ENCODE results near the gene PTPRA. TPM values are rescaled to one million over a fixed set of nuclear protein-coding genes. Genes with fewer than 3 reads are reported as not detected.
"Not testable (repeated sequence)": the region's sequence is repeated elsewhere in the genome, so short reads cannot be mapped to it uniquely, and the experiment has no call there.

PTPRA gene
- total RNA-seq, 1 experiment from 2014 or later = 45.2 TPM

GRCh38 chr20:2829376-2829775, 43.9 kb upstream of the PTPRA start:
- Histone ChIP-seq H4K91ac (ENCODE audit: insufficient read length, low read depth, low read length) (no peak overlapping the region), H3K14ac (ENCODE audit: insufficient read depth, low read length) (no peak overlapping the region), H4K8ac (replicated peaks; ENCODE audit: insufficient read length, low read depth, low read length) (no peak overlapping the region), H3K79me2 (ENCODE audit: insufficient read depth, low read length) (no peaks in the 10 kb centered on the region), H2AFZ (ENCODE audit: low read length) (no peak overlapping the region), H3K79me1 (ENCODE audit: insufficient read depth, low read depth, low read length, poor library complexity, severe bottlenecking) (no peaks in the 10 kb centered on the region), H3K23ac (ENCODE audit: insufficient read length, low read depth, low read length) (no peak overlapping the region), H3K9me3 (ENCODE audit: control insufficient read depth, low read depth, low read length) (no peaks in the 10 kb centered on the region), H3K18ac (ENCODE audit: insufficient read length, low read depth, low read length) (no peak overlapping the region), H2BK20ac (ENCODE audit: low read depth, low read length, poor library complexity, severe bottlenecking) (peak overlapping the region; percentile 45), H2BK15ac (ENCODE audit: low read depth, low read length) (no peak overlapping the region), H3K27me3 (ENCODE audit: insufficient read depth, low read length) (no peaks in the 10 kb centered on the region; the same call in 1 of the 2 replicates), H2BK120ac (ENCODE audit: low read depth, low read length, poor library complexity, severe bottlenecking) (no peak overlapping the region), H2BK5ac (ENCODE audit: insufficient read length, low read length) (no peak overlapping the region), H3K56ac (ENCODE audit: insufficient read length, low read depth, low read length) (no peak overlapping the region), H2AK5ac (ENCODE audit: insufficient read length, low read length) (no peak overlapping the region), H3T11ph (ENCODE audit: low read length) (no peak overlapping the region), H2BK12ac (ENCODE audit: insufficient read length, low read depth, low read length) (no peak overlapping the region), H3K4me2 (ENCODE audit: insufficient read depth, insufficient read length, low read length) (no peak overlapping the region), H3K9ac (ENCODE audit: extremely low read depth, insufficient read length, low read length) (no peak overlapping the region), H3K23me2 (ENCODE audit: insufficient read length, low read depth, low read length, poor library complexity, severe bottlenecking) (no peaks in the 10 kb centered on the region), H3K27ac (ENCODE audit: insufficient read length, low read depth, low read length) (no peak overlapping the region), H3K4ac (ENCODE audit: low read depth, low read length) (no peak overlapping the region), H4K5ac (ENCODE audit: insufficient read length, low read depth, low read length) (no peak overlapping the region), H3K4me1 (ENCODE audit: insufficient read depth, low read length) (no peaks in the 10 kb centered on the region), H4K20me1 (ENCODE audit: control insufficient read depth, insufficient read depth, insufficient read length) (no peaks in the 10 kb centered on the region)
- H3K4me3 Mint-ChIP-seq = no peak overlapping the region
- H3K9me3 Mint-ChIP-seq = no peaks in the 10 kb centered on the region
- no CpG with 5 or more reads among the region's 6 CpGs for WGBS (ENCODE audit: extremely low coverage, insufficient read length, low lambda C conversion rate)
- H3K36me3 Mint-ChIP-seq (ENCODE audit: insufficient read depth in 1 of 3, low read depth in 3 of 3) = no peaks in the 10 kb centered on the region
- peaks cover 38% of the 10 kb centered on the region for H3K27me3 Mint-ChIP-seq (ENCODE audit: low read depth)
- TF ChIP-seq CTCF (conservative IDR thresholded peaks at IDR 0.05) = no peak
- peaks cover 3 to 4% of the 10 kb centered on the region in 2 experiments; a peak in 3 of 4 replicates for H3K4me1 Mint-ChIP-seq
- no peak for DNase-seq
- H3K27ac Mint-ChIP-seq = no peak overlapping the region

- DNase-seq; H4K20me1 ChIP-seq (ENCODE audit: control insufficient read depth, insufficient read depth, insufficient read length); H3K9ac ChIP-seq (ENCODE audit: extremely low read depth, insufficient read length, low read length); H3K23me2 ChIP-seq (ENCODE audit: insufficient read length, low read depth, low read length, poor library complexity, severe bottlenecking); H3K56ac ChIP-seq (ENCODE audit: insufficient read length, low read depth, low read length); H2AFZ ChIP-seq (ENCODE audit: low read length); H3K23ac ChIP-seq (ENCODE audit: insufficient read length, low read depth, low read length); H4K5ac ChIP-seq (ENCODE audit: insufficient read length, low read depth, low read length); H3T11ph ChIP-seq (ENCODE audit: low read length); H3K4me2 ChIP-seq (ENCODE audit: insufficient read depth, insufficient read length, low read length); H2BK5ac ChIP-seq (ENCODE audit: insufficient read length, low read length); H2BK12ac ChIP-seq (ENCODE audit: insufficient read length, low read depth, low read length); H4K91ac ChIP-seq (ENCODE audit: insufficient read length, low read depth, low read length); H3K4ac ChIP-seq (ENCODE audit: low read depth, low read length); H3K27ac Mint-ChIP-seq; H3K4me1 ChIP-seq (ENCODE audit: insufficient read depth, low read length); H3K18ac ChIP-seq (ENCODE audit: insufficient read length, low read depth, low read length); H3K14ac ChIP-seq (ENCODE audit: insufficient read depth, low read length); H3K9me3 Mint-ChIP-seq; H2AK5ac ChIP-seq (ENCODE audit: insufficient read length, low read length); H3K27me3 ChIP-seq (ENCODE audit: insufficient read depth, low read length); H3K4me1 Mint-ChIP-seq; H3K79me2 ChIP-seq (ENCODE audit: insufficient read depth, low read length); H4K8ac ChIP-seq (replicated peaks; ENCODE audit: insufficient read length, low read depth, low read length); H2BK15ac ChIP-seq (ENCODE audit: low read depth, low read length); H3K27ac ChIP-seq (ENCODE audit: insufficient read length, low read depth, low read length); H3K4me3 Mint-ChIP-seq; H2BK120ac ChIP-seq (ENCODE audit: low read depth, low read length, poor library complexity, severe bottlenecking); H3K79me1 ChIP-seq (ENCODE audit: insufficient read depth, low read depth, low read length, poor library complexity, severe bottlenecking); H3K36me3 Mint-ChIP-seq (ENCODE audit: insufficient read depth in 1 of 3, low read depth in 3 of 3); H3K9me3 ChIP-seq (ENCODE audit: control insufficient read depth, low read depth, low read length); H2BK20ac ChIP-seq (ENCODE audit: low read depth, low read length, poor library complexity, severe bottlenecking): not testable (repeated sequence)
- H3K27me3 Mint-ChIP-seq (ENCODE audit: low read depth) = peaks cover 32% of the 10 kb centered on the region
- no CpG with 5 or more reads among the region's 7 CpGs for WGBS (ENCODE audit: extremely low coverage, insufficient read length, low lambda C conversion rate)
Measured at GRCh38 chr20:2831206-2831605, 42.1 kb upstream of the PTPRA start.
